ENCODE results near the gene TRMT44. TPM values are rescaled to one million over a fixed set of nuclear protein-coding genes. Genes with fewer than 3 reads are reported as not detected.
"Not testable (repeated sequence)": the region's sequence is repeated elsewhere in the genome, so short reads cannot be mapped to it uniquely, and the experiment has no call there.

TRMT44 gene
- total RNA-seq, 4 donors from 2014 or later = 36.4 to 56.4 (median 43.9) TPM

GRCh38 chr4:8403173-8403753 lies 37.3 kb upstream of the TRMT44 start:
- Histone ChIP-seq H3K36me3 (peaks cover 13 to 18% of the 10 kb centered on the region in 2 donors), H3K9me3 (no peaks in the 10 kb centered on the region), H3K4me3 (replicated peaks in 1 of 3) (no peak overlapping the region), H3K27me3 (no peaks in the 10 kb centered on the region), H3K4me1 (peaks cover 15 to 24% of the 10 kb centered on the region in 2 donors), H3K27ac (peak overlapping the region in 2 of 3 donors; percentile 46 to 67)
- TF ChIP-seq POLR2A (IDR thresholded peaks at IDR 0.05) (no peak), CTCF (IDR thresholded peaks at IDR 0.05) (peak; percentile 80 to 96 (median 94))
- WGBS, 2 donors = 51 to 55% methylated on average over 12 of the region's 12 CpGs
- intact Hi-C loops (cut with DNase I) = loop anchor here (2.0 to 10.0 kb wide), 2 partner anchors 88 to 160 kb away; no protein-coding TSS in a partner anchor
- DNase-seq = peak; percentile 85 to 88

- H3K36me3 ChIP-seq = peaks cover 15 to 19% of the 10 kb centered on the region in 2 donors
- TF ChIP-seq POLR2A (IDR thresholded peaks at IDR 0.05) (no peak), CTCF (IDR thresholded peaks at IDR 0.05) (no peak)
- H3K27me3 ChIP-seq = no peaks in the 10 kb centered on the region
- peaks cover 15 to 24% of the 10 kb centered on the region in 2 donors for H3K4me1 ChIP-seq
- no peak overlapping the region for H3K27ac ChIP-seq
- H3K4me3 ChIP-seq (replicated peaks in 1 of 3) = no peak overlapping the region
- no peaks in the 10 kb centered on the region for H3K9me3 ChIP-seq
- intact Hi-C loops (cut with DNase I) = loop anchor here (2.0 to 10.0 kb wide), 2 partner anchors 89 to 161 kb away; no protein-coding TSS in a partner anchor
- 87 to 97% methylated on average over 10 to 13 of the region's 13 CpGs for whole genome bisulfite sequencing, 2 donors
- no peak for DNase-seq
Observed at GRCh38 chr4:8403976-8404375, 36.6 kb upstream of the TRMT44 start.

- no peaks in the 10 kb centered on the region for H3K27me3 ChIP-seq
- intact Hi-C loops (cut with DNase I) = loop anchor here (5.0 to 10.0 kb wide), 2 partner anchors 90 to 143 kb away; no protein-coding TSS in a partner anchor
- H3K9me3 ChIP-seq = no peaks in the 10 kb centered on the region
- TF ChIP-seq CTCF (IDR thresholded peaks at IDR 0.05) (no peak), POLR2A (IDR thresholded peaks at IDR 0.05) (no peak)
- H3K36me3 ChIP-seq = peaks cover 21 to 26% of the 10 kb centered on the region in 2 donors
- 91 to 94% methylated on average over 14 of the region's 14 CpGs for WGBS, 2 donors
- no peak overlapping the region for H3K27ac ChIP-seq
- H3K4me1 ChIP-seq = peaks cover 15 to 24% of the 10 kb centered on the region in 2 donors
- no peak for DNase-seq
- H3K4me3 ChIP-seq (replicated peaks in 1 of 3) = no peak overlapping the region
Observed at GRCh38 chr4:8404791-8405515, 35.6 kb upstream of the TRMT44 start.

- Histone ChIP-seq H3K9me3 (no peaks in the 10 kb centered on the region), H3K4me1 (peaks cover 15 to 24% of the 10 kb centered on the region in 2 donors), H3K27ac (no peak overlapping the region), H3K36me3 (peaks cover 21 to 28% of the 10 kb centered on the region in 2 donors), H3K27me3 (no peaks in the 10 kb centered on the region), H3K4me3 (replicated peaks in 1 of 3) (no peak overlapping the region)
- whole genome bisulfite sequencing, 2 donors = 91 to 97% methylated on average over 8 to 9 of the region's 9 CpGs
- intact Hi-C loops (cut with DNase I) = loop anchor here (5.0 to 10.0 kb wide), 2 partner anchors 91 to 143 kb away; no protein-coding TSS in a partner anchor
- no peak for DNase-seq
- TF ChIP-seq CTCF (IDR thresholded peaks at IDR 0.05) (no peak), POLR2A (IDR thresholded peaks at IDR 0.05) (no peak)
Observed at GRCh38 chr4:8405516-8405875, 35.1 kb upstream of the TRMT44 start.

GRCh38 chr4:8406887-8407286 lies 33.7 kb upstream of the TRMT44 start:
- TF ChIP-seq CTCF (IDR thresholded peaks at IDR 0.05) = peak in 5 of 6 experiments; percentile 37 to 74 (median 59)
- intact Hi-C loops (cut with DNase I) = loop anchor here (5.0 to 10.0 kb wide), 2 partner anchors 92 to 145 kb away; no protein-coding TSS in a partner anchor
- 56 to 61% methylated on average over 7 of the region's 7 CpGs for WGBS, 2 donors
- H3K27me3 ChIP-seq; H3K27ac ChIP-seq; H3K4me3 ChIP-seq (replicated peaks in 1 of 3); H3K9me3 ChIP-seq: not testable (repeated sequence)
- Histone ChIP-seq H3K36me3 (peaks cover 21 to 28% of the 10 kb centered on the region in 2 donors), H3K4me1 (peaks cover 11 to 15% of the 10 kb centered on the region in 2 donors)
- peak; percentile 82 to 84 for DNase-seq

All from thyroid gland (tissue), 4 donors.